Tibial artery (tissue), 4 donors: ENCODE measurements around the gene DNAJC6.

Experiments
- DNase-seq, 2 donors: peaks; one replicate each; pipeline ENCODE4 v3.0.0-alpha.2; 2019
- H3K27ac ChIP-seq, 2 donors: fragments of 200-600 bp; sonication (generic) in 1 of 2; 1 replicate in 1 of 2; 2 replicates in 1 of 2; pipeline ENCODE4 v1.5.1; 2018 to 2019; ENCODE audit warnings: mild to moderate bottlenecking in 1 of 2
- H3K27me3 ChIP-seq, 2 donors: fragments of 200-600 bp; sonication (generic) in 1 of 2; one replicate each; pipeline versions ENCODE4 v1.5.1 to v1.6.0; 2016 to 2019
- H3K36me3 ChIP-seq, 3 donors: fragments of 200-600 bp; sonication (generic) in 2 of 3; one replicate each; pipeline ENCODE4 v1.5.1; 2016 to 2019; ENCODE audit warnings: mild to moderate bottlenecking in 2 of 3
- H3K4me1 ChIP-seq, 4 donors: fragments of 200-600 bp; sonication (generic) in 2 of 4; 1 replicate in 3 of 4; 2 replicates in 1 of 4; pipeline ENCODE4 v1.5.1; 2016 to 2019
- H3K4me3 ChIP-seq, 2 donors: fragments of 200-600 bp; sonication (generic) in 1 of 2; 1 replicate in 1 of 2; 2 replicates in 1 of 2; pipeline ENCODE4 v1.5.1; 2018 to 2019; ENCODE audit warnings: mild to moderate bottlenecking in 2 of 2
- H3K9me3 ChIP-seq, 3 donors: fragments of 200-600 bp; sonication (generic) in 1 of 3; one replicate each; pipeline ENCODE4 v1.5.1; 2016 to 2019
- intact Hi-C: fragments of 100-400 bp; cut with DNase I; formaldehyde crosslinking; loops from one replicate; pipeline ENCODE4 v1.15.0; 2023; ENCODE audit warnings: low total_unique reads
- TF ChIP-seq, protein P1 (sequence below), 2 experiments: fragments of 200-600 bp in 1 of 2; fragments of 450-650 bp in 1 of 2; IDR thresholded peaks; one replicate each; pipeline ENCODE4 v1.5.1; 2017 to 2019; ENCODE audit warnings: antibody characterized with exemption in 2 of 2, mild to moderate bottlenecking in 1 of 2, moderate library complexity in 1 of 2

DNAJC6 gene

DNA sequence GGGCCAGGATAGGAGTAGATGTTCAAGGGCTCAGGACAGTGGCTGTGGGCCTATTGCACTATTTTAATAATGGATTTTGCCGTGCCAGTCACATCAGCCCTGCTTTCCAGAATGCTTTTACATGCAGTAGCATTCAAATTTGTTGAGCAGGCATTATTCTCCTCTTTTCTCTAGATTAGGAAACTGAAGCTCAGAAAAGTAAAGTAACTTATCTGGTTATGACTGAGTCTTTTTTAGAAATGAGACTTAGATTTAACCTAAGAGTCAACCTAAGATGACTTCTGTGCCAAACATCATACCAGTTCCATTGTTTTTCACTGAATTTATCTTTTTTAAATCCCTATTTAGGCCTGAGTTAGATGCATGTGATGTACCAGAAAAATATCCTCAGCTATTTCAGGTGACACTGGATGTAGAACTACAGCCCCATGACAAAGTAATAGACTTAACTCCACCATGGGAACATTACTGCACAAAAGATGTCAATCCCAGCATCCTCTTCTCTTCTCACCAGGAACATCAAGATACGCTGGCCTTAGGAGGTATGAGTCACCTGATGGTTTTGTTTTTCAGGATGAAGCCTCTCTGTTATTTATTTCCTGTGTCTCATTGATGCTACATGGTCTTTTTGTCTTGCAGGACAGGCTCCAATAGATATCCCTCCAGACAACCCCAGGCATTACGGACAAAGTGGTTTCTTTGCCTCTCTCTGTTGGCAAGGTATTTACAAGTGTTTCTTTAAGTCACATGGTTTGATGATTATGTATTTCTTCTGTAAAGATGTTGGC, 79.8 kb downstream of the DNAJC6 start:
- intact Hi-C loops, result no loop called here
- H3K36me3 ChIP-seq, result peaks cover 3 to 33% (median 13%) of the 10 kb centered on the region in 3 donors
- no peaks in the 10 kb centered on the region for H3K9me3 ChIP-seq
- H3K27ac ChIP-seq, result no peak overlapping the region
- DNase-seq, result no peak
- H3K4me3 ChIP-seq, result no peak overlapping the region
- no peaks in the 10 kb centered on the region for H3K27me3 ChIP-seq
- no peaks in the 10 kb centered on the region for H3K4me1 ChIP-seq
- TF ChIP-seq, protein P1, sequence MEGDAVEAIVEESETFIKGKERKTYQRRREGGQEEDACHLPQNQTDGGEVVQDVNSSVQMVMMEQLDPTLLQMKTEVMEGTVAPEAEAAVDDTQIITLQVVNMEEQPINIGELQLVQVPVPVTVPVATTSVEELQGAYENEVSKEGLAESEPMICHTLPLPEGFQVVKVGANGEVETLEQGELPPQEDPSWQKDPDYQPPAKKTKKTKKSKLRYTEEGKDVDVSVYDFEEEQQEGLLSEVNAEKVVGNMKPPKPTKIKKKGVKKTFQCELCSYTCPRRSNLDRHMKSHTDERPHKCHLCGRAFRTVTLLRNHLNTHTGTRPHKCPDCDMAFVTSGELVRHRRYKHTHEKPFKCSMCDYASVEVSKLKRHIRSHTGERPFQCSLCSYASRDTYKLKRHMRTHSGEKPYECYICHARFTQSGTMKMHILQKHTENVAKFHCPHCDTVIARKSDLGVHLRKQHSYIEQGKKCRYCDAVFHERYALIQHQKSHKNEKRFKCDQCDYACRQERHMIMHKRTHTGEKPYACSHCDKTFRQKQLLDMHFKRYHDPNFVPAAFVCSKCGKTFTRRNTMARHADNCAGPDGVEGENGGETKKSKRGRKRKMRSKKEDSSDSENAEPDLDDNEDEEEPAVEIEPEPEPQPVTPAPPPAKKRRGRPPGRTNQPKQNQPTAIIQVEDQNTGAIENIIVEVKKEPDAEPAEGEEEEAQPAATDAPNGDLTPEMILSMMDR (IDR thresholded peaks at IDR 0.05), result no peak

DNA sequence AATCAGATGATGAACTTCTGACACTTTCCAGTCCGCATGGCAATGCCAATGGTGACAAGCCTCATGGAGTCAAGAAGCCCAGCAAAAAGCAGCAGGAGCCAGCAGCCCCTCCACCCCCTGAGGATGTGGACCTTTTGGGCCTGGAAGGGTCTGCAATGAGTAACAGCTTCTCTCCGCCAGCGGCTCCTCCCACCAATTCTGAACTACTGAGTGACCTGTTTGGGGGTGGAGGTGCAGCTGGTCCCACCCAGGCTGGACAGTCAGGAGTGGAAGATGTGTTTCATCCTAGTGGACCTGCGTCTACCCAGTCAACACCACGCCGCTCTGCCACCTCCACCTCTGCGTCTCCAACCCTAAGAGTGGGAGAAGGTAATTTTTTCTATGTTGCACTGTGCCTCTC, 83.2 kb downstream of the DNAJC6 start:
- no peaks in the 10 kb centered on the region for H3K27me3 ChIP-seq
- peaks cover 3 to 38% (median 13%) of the 10 kb centered on the region in 3 donors for H3K36me3 ChIP-seq
- no peak overlapping the region for H3K4me3 ChIP-seq
- no peaks in the 10 kb centered on the region for H3K9me3 ChIP-seq
- TF ChIP-seq, protein P1 (IDR thresholded peaks at IDR 0.05), result no peak
- intact Hi-C loops, result no loop called here
- no peak for DNase-seq
- no peak overlapping the region for H3K27ac ChIP-seq
- no peaks in the 10 kb centered on the region for H3K4me1 ChIP-seq

DNA sequence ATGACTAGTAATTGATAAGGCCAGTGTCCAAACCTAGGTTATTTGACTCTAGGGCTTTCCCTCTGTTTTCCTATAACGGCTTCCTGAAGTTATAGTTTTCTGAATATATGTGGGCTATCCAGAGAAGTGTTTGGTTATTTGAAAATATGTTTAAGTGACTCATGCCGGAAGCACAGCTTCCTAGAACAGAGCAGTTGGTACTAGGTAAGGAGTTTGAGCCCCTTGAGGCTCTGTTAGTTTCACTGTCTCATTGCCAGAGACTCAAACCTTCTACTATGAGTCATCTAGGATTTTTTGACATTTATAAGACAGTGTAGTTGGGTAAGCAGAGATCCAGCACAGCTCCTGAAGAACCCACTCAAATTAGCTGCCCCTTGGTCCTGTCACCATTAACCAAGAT, 84.0 kb downstream of the DNAJC6 start:
- Histone ChIP-seq H3K4me3 (no peak overlapping the region), H3K27me3 (no peaks in the 10 kb centered on the region), H3K4me1 (no peaks in the 10 kb centered on the region), H3K27ac (no peak overlapping the region), H3K9me3 (no peaks in the 10 kb centered on the region), H3K36me3 (peaks cover 3 to 38% (median 13%) of the 10 kb centered on the region in 3 donors)
- intact Hi-C loops, result no loop called here
- no peak for DNase-seq
- TF ChIP-seq, protein P1 (IDR thresholded peaks at IDR 0.05), result no peak

- no peaks in the 10 kb centered on the region for H3K9me3 ChIP-seq
- TF ChIP-seq, protein P1 (IDR thresholded peaks at IDR 0.05), result no peak
- DNase-seq, result no peak
- no peak overlapping the region for H3K27ac ChIP-seq
- no peaks in the 10 kb centered on the region for H3K27me3 ChIP-seq
- intact Hi-C loops, result no loop called here
- H3K4me1 ChIP-seq, result no peaks in the 10 kb centered on the region
- H3K4me3 ChIP-seq, result no peak overlapping the region
- H3K36me3 ChIP-seq, result peaks cover under 1 to 37% (median 10%) of the 10 kb centered on the region in 3 donors
Observed at GRCh38 chr1:65393928-65394327, 84.6 kb downstream of the DNAJC6 start.

- no peaks in the 10 kb centered on the region for H3K4me1 ChIP-seq
- no peak overlapping the region for H3K27ac ChIP-seq
- H3K36me3 ChIP-seq, result peaks cover 0 to 29% (median 6%) of the 10 kb centered on the region in 3 donors
- intact Hi-C loops, result no loop called here
- TF ChIP-seq, protein P1 (IDR thresholded peaks at IDR 0.05), result no peak
- H3K4me3 ChIP-seq, result no peak overlapping the region
- no peaks in the 10 kb centered on the region for H3K9me3 ChIP-seq
- DNase-seq, result no peak
- no peaks in the 10 kb centered on the region for H3K27me3 ChIP-seq
Observed at GRCh38 chr1:65395887-65396612, 86.7 kb downstream of the DNAJC6 start.
